ENCODE measurements around the gene SPAG9.
"Not testable (repeated sequence)": the region's sequence is repeated elsewhere in the genome, so short reads cannot be mapped to it uniquely, and the experiment has no call there.

SPAG9 gene

GRCh38 chr17:51112303-51113222 is 8.1 kb downstream of the SPAG9 start:
- H3K27me3 ChIP-seq (ENCODE audit: insufficient read depth, low read length); H3K9me3 ChIP-seq (ENCODE audit: insufficient read depth, low read depth, low read length); H3K9ac ChIP-seq (ENCODE audit: low read depth, low read length); H3K27ac ChIP-seq (ENCODE audit: low read length); H3K4me3 ChIP-seq (ENCODE audit: low read length); H3K36me3 ChIP-seq (ENCODE audit: insufficient read depth, low read depth, low read length); H3K4me1 ChIP-seq (ENCODE audit: insufficient read depth, low read length): not testable (repeated sequence)

- no peak overlapping the region for H3K4me3 ChIP-seq (ENCODE audit: low read length)
- H3K36me3 ChIP-seq (ENCODE audit: insufficient read depth, low read depth, low read length), result no peaks in the 10 kb centered on the region
- H3K27ac ChIP-seq (ENCODE audit: low read length), result no peak overlapping the region
- no peak overlapping the region for H3K9ac ChIP-seq (ENCODE audit: low read depth, low read length)
- no peaks in the 10 kb centered on the region for H3K9me3 ChIP-seq (ENCODE audit: insufficient read depth, low read depth, low read length)
- H3K4me1 ChIP-seq (ENCODE audit: insufficient read depth, low read length), result no peaks in the 10 kb centered on the region
- H3K27me3 ChIP-seq (ENCODE audit: insufficient read depth, low read length), result no peaks in the 10 kb centered on the region
Observed at GRCh38 chr17:51107778-51108177, 12.9 kb downstream of the SPAG9 start.

- Histone ChIP-seq H3K27me3 (ENCODE audit: insufficient read depth, low read length) (no peaks in the 10 kb centered on the region), H3K4me3 (ENCODE audit: low read length) (no peak overlapping the region), H3K9me3 (ENCODE audit: insufficient read depth, low read depth, low read length) (no peaks in the 10 kb centered on the region), H3K4me1 (ENCODE audit: insufficient read depth, low read length) (no peaks in the 10 kb centered on the region), H3K36me3 (ENCODE audit: insufficient read depth, low read depth, low read length) (no peaks in the 10 kb centered on the region), H3K9ac (ENCODE audit: low read depth, low read length) (no peak overlapping the region), H3K27ac (ENCODE audit: low read length) (no peak overlapping the region)
Observed at GRCh38 chr17:51103451-51103850, 17.2 kb downstream of the SPAG9 start.

GRCh38 chr17:51103050-51103449 is 17.6 kb downstream of the SPAG9 start:
- H3K27ac ChIP-seq (ENCODE audit: low read length), result no peak overlapping the region
- no peak overlapping the region for H3K4me3 ChIP-seq (ENCODE audit: low read length)
- no peaks in the 10 kb centered on the region for H3K36me3 ChIP-seq (ENCODE audit: insufficient read depth, low read depth, low read length)
- H3K27me3 ChIP-seq (ENCODE audit: insufficient read depth, low read length), result no peaks in the 10 kb centered on the region
- H3K4me1 ChIP-seq (ENCODE audit: insufficient read depth, low read length), result no peaks in the 10 kb centered on the region
- no peaks in the 10 kb centered on the region for H3K9me3 ChIP-seq (ENCODE audit: insufficient read depth, low read depth, low read length)
- H3K9ac ChIP-seq (ENCODE audit: low read depth, low read length), result no peak overlapping the region

GRCh38 chr17:51097708-51098446 is 22.8 kb downstream of the SPAG9 start:
- H3K4me3 ChIP-seq (ENCODE audit: low read length), result no peak overlapping the region
- no peaks in the 10 kb centered on the region for H3K27me3 ChIP-seq (ENCODE audit: insufficient read depth, low read length)
- H3K9me3 ChIP-seq (ENCODE audit: insufficient read depth, low read depth, low read length), result no peaks in the 10 kb centered on the region
- H3K27ac ChIP-seq (ENCODE audit: low read length), result no peak overlapping the region
- no peaks in the 10 kb centered on the region for H3K36me3 ChIP-seq (ENCODE audit: insufficient read depth, low read depth, low read length)
- no peak overlapping the region for H3K9ac ChIP-seq (ENCODE audit: low read depth, low read length)
- H3K4me1 ChIP-seq (ENCODE audit: insufficient read depth, low read length), result no peaks in the 10 kb centered on the region

GRCh38 chr17:51091635-51092034 is 29.0 kb downstream of the SPAG9 start:
- H3K27ac ChIP-seq (ENCODE audit: low read length), result no peak overlapping the region
- no peaks in the 10 kb centered on the region for H3K9me3 ChIP-seq (ENCODE audit: insufficient read depth, low read depth, low read length)
- no peak overlapping the region for H3K4me3 ChIP-seq (ENCODE audit: low read length)
- no peaks in the 10 kb centered on the region for H3K27me3 ChIP-seq (ENCODE audit: insufficient read depth, low read length)
- H3K36me3 ChIP-seq (ENCODE audit: insufficient read depth, low read depth, low read length), result no peaks in the 10 kb centered on the region
- H3K9ac ChIP-seq (ENCODE audit: low read depth, low read length), result no peak overlapping the region
- H3K4me1 ChIP-seq (ENCODE audit: insufficient read depth, low read length), result no peaks in the 10 kb centered on the region

GRCh38 chr17:51088868-51089267 is 31.8 kb downstream of the SPAG9 start:
- not testable (repeated sequence) for H3K27me3 ChIP-seq (ENCODE audit: insufficient read depth, low read length); H3K27ac ChIP-seq (ENCODE audit: low read length); H3K4me3 ChIP-seq (ENCODE audit: low read length); H3K9me3 ChIP-seq (ENCODE audit: insufficient read depth, low read depth, low read length); H3K9ac ChIP-seq (ENCODE audit: low read depth, low read length); H3K4me1 ChIP-seq (ENCODE audit: insufficient read depth, low read length); H3K36me3 ChIP-seq (ENCODE audit: insufficient read depth, low read depth, low read length)

- H3K27me3 ChIP-seq (ENCODE audit: insufficient read depth, low read length), result no peaks in the 10 kb centered on the region
- H3K4me3 ChIP-seq (ENCODE audit: low read length), result no peak overlapping the region
- no peak overlapping the region for H3K27ac ChIP-seq (ENCODE audit: low read length)
- no peaks in the 10 kb centered on the region for H3K36me3 ChIP-seq (ENCODE audit: insufficient read depth, low read depth, low read length)
- no peak overlapping the region for H3K9ac ChIP-seq (ENCODE audit: low read depth, low read length)
- no peaks in the 10 kb centered on the region for H3K4me1 ChIP-seq (ENCODE audit: insufficient read depth, low read length)
- H3K9me3 ChIP-seq (ENCODE audit: insufficient read depth, low read depth, low read length), result no peaks in the 10 kb centered on the region
Observed at GRCh38 chr17:51088287-51088686, 32.4 kb downstream of the SPAG9 start.

GRCh38 chr17:51087072-51087757 is 33.5 kb downstream of the SPAG9 start:
- no peaks in the 10 kb centered on the region for H3K27me3 ChIP-seq (ENCODE audit: insufficient read depth, low read length)
- no peaks in the 10 kb centered on the region for H3K36me3 ChIP-seq (ENCODE audit: insufficient read depth, low read depth, low read length)
- H3K27ac ChIP-seq (ENCODE audit: low read length), result no peak overlapping the region
- H3K4me1 ChIP-seq (ENCODE audit: insufficient read depth, low read length), result no peaks in the 10 kb centered on the region
- no peaks in the 10 kb centered on the region for H3K9me3 ChIP-seq (ENCODE audit: insufficient read depth, low read depth, low read length)
- no peak overlapping the region for H3K9ac ChIP-seq (ENCODE audit: low read depth, low read length)
- H3K4me3 ChIP-seq (ENCODE audit: low read length), result no peak overlapping the region

- Histone ChIP-seq H3K27me3 (ENCODE audit: insufficient read depth, low read length) (no peaks in the 10 kb centered on the region), H3K9me3 (ENCODE audit: insufficient read depth, low read depth, low read length) (no peaks in the 10 kb centered on the region), H3K9ac (ENCODE audit: low read depth, low read length) (no peak overlapping the region), H3K27ac (ENCODE audit: low read length) (no peak overlapping the region), H3K4me1 (ENCODE audit: insufficient read depth, low read length) (no peaks in the 10 kb centered on the region), H3K4me3 (ENCODE audit: low read length) (no peak overlapping the region), H3K36me3 (ENCODE audit: insufficient read depth, low read depth, low read length) (no peaks in the 10 kb centered on the region)
Observed at GRCh38 chr17:51085150-51085805, 35.4 kb downstream of the SPAG9 start.

- Histone ChIP-seq H3K36me3 (ENCODE audit: insufficient read depth, low read depth, low read length) (peaks cover 7% of the 10 kb centered on the region; the same call in 1 of the 2 replicates), H3K9me3 (ENCODE audit: insufficient read depth, low read depth, low read length) (no peaks in the 10 kb centered on the region), H3K27me3 (ENCODE audit: insufficient read depth, low read length) (no peaks in the 10 kb centered on the region), H3K9ac (ENCODE audit: low read depth, low read length) (no peak overlapping the region), H3K4me1 (ENCODE audit: insufficient read depth, low read length) (no peaks in the 10 kb centered on the region), H3K4me3 (ENCODE audit: low read length) (no peak overlapping the region), H3K27ac (ENCODE audit: low read length) (no peak overlapping the region)
Observed at GRCh38 chr17:51083981-51084380, 36.7 kb downstream of the SPAG9 start.

All from iPS-20b (cell line).